IPS DF 4.7 (cell line): Measurements from ENCODE around the gene CTAGE6.
"Not testable (repeated sequence)": the region's sequence is repeated elsewhere in the genome, so short reads cannot be mapped to it uniquely, and the experiment has no call there.

Experiments used
- DNase-seq: peaks from one replicate; pipeline ENCODE4 v3.0.0-alpha.2; 2013; ENCODE audit warnings: low spot score; ENCODE audit errors: extremely low read depth

Gene CTAGE6, protein sequence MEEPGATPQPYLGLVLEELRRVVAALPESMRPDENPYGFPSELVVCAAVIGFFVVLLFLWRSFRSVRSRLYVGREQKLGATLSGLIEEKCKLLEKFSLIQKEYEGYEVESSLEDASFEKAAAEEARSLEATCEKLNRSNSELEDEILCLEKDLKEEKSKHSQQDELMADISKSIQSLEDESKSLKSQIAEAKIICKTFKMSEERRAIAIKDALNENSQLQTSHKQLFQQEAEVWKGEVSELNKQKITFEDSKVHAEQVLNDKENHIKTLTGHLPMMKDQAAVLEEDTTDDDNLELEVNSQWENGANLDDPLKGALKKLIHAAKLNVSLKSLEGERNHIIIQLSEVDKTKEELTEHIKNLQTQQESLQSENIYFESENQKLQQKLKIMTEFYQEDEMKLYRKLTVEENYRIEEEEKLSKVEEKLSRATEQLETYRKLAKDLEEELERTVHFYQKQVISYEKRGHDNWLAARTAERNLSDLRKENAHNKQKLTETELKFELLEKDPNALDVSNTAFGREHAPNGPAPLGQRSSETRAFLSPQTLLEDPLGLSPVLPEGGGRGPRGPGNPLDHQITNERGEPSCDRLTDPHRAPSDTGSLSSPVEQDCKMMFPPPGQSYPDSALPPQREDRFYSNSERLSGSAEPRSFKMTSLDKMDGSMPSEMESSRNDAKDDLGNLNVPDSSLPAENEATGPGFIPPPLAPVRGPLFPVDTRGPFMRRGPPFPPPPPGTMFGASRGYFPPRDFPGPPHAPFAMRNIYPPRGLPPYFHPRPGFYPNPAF

DNA sequence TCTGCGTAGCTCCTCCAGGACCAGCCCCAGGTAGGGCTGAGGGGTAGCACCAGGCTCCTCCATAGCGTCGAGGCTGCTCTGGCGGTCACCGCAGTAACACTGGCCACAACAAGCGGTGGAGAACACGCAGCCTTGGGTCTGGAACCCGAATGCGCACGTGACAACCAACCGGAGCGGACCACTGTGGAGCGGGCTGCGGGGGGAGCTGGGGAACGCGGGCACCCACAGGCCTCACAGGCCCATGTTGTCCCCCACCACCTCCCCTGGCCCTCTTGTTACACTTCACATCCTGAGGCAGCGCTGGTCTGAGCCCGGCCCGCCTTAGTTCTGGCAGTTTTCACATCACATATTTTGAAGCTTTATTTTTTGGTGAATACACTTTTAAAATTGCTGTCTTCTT, at the start of gene CTAGE6:
CTAGE6 (minus strand) TSS at position 101 of the 400 bp plus-strand sequence; CDS start at position 63, 38 bp downstream.
- DNase-seq, result not testable (repeated sequence)

DNA sequence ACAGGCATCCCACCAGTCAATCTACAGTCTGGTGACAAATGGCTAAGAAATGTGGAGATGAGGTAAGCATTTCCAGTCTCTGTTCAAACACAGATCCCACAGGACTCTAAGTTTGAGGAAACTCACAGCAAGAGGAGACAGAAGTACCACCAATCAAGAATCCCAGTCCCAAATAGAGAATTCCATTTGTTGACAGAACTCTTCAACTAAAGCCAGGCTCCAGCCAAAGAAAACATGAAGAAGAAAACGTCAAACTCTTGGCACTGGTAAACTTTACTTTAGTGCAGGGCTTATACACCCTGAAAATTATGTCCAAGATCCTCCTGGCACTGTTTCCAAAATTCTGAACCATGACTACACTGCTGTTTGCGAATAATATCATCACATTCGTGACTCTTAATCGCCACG, 49.2 kb upstream of the CTAGE6 start:
- not testable (repeated sequence) for DNase-seq

DNA sequence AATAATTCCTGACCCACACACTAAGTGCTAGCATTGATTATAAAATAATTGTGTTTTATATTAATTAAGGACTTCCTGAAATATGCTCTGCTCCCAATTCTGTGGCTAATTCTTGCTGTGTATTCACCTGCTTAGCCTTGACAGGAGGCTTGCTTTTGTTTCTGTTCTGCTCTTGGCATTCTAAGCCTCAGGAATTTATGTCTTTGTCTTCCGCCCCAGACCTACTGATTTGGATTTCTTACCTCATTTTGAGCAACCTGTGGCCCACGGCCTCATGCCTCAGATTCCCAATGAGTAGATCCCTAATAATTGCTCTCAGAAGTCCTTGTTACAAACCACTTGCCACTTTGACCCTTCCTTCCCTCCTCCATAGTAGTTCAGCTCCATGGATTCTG, 40.4 kb upstream of the CTAGE6 start:
- not testable (repeated sequence) for DNase-seq

DNA sequence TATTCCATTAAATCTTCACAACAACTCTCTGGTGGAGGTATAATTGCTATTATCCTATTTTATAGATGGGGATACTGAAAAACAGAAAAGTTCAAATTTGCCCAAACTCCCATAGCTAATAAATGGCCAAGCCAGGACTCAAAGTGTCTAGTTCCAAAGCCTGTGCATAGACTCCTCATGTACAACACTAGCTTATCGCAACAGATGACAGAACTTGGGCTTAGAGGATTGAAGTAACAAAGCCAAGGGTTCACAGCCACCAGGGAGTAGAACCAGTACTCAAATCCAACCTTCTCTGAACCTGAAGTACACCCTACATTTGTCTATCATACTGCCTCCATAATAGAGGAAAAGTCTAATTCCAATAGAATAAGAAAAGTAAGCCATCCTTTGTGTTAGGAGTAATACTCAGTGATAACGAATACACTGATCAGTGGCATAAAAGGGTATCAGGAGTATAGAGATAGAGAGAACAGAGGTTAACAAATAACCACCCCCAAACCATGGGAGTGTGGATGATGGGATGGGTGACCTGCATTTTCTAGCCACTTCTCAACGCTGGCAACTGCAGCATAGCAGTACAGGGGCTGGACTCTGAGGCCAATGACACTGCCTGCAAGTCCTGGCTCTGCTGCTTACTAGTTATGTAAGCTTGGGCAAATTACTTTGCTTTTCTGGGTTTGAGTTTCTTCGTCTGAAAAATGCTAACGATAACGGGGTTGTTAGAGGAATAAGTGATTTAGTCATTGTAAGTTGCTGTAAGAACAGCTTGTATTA, 39.8 kb upstream of the CTAGE6 start:
- DNase-seq, result not testable (repeated sequence)

DNA sequence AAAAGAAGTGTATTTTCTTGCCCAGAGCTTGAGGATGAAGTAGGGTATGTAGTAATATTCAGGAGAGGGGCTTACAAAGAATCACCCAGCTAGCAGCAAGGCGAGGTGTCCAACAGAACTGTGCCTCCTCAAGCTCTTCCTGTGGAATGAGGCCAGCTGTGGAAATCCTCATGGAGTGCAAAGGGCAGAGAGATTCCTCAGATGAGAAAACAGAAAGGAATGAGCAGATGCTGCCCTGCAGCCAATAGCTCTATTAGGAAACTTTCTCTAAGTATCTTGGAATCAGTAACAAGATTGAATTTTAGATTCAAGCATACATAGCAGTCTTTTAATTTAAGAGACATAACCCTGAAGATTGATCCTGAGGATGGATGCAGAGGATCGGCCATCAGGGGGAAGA, 38.2 kb upstream of the CTAGE6 start:
- DNase-seq, result not testable (repeated sequence)

DNA sequence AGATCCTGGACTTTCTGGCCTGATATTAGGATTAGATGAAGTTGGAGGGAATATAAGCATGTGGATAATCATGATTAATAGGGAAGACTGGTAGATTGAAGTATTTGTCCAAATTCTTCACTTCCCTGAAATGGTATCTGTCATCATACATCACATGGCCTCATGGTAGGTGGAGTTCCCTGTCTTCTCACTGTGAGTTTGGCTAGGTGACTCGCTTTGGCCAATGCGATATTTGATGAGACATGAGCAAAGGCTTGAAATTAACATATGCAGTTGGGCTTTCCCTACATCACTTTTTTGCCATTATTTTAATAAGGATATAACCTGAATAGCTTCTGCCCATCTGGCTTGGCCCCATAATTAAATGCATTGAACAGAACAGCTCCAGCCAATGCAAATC, 35.1 kb upstream of the CTAGE6 start:
- not testable (repeated sequence) for DNase-seq

DNA sequence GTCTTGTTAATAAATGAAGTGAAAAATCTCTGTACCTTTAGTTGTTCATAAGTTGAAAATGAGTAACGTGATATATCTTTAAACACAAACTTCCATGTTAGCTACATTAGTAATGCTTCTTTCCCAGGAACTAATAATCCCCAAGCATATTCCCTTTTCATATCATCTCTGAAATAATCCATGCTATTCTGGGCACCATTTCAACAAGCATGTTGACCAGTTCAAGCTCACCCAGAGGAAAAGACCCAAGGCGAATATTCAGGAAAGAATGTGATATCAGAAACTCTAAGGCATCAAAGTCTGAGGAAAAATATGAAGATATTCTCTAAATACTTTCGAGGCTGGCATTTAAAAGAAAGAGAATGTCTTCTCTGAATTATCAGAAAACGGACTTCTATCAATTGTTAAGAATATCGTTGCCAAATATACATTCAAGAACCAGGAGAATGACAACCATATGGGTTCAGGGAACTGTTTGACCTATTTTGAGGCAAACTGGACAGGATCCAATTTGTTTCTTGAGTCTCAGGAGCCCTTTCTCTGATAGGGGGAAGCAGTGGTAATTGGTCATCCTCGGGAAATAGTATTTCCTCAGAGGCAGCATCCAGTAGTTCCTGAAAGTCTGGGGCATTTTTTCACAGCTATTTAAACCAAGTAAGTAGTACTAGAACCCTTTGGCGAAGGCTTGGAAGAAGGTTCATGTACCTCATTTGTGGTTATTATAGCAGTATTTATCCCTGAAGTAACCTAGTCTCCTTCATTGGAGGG, 28.1 kb upstream of the CTAGE6 start:
- not testable (repeated sequence) for DNase-seq

DNA sequence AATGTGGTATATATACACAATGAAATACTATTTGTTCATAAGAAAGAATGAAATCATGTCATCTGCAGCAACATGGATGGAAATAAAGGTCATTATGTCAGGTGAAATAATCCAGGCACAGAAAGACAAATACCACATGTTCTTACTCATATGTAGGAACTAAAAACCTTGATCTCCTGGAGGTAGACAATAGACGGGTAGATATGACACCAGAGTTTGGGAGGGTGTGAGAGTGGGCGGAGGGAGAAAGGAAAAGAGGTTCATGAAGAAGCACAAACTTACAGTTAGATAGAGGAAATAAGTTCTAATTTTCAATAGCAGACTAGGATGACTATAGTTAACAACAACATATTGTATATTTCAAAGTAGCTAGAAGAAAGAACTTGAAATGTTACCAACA, 22.1 kb upstream of the CTAGE6 start:
- not testable (repeated sequence) for DNase-seq

DNA sequence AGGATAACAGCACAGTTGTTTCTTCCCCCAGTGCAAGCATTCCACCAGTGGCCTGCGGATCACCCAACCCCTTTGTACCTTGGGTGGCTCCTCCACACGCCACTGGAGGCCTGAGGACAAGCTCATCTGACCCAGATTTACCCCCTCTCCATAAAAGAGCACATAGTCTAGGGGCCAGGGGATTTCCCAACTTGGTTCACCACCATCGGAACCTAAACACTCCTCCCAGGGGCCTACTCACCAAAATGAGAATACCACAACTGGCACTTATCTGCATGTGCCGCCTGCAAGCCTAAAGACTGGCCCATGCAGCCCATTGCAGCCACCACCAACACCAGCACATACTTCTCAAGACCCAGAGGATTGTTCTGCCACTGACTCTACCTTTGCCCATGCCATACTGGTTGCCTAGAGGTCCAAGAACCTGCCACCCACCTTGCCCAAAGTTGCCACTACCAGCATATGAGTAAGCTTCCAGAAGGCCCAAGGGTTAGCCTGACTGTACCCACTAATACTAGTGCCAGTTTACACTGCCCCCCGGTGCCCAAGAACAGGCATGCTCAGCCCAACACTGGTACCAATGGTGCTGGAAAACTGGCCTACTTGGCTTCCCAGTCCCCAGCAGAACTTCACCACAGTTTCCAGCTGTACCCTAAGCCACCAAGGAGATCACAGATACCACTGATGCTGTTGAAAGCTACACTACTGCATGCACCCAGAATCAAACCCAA, 15.4 kb upstream of the CTAGE6 start:
- DNase-seq, result not testable (repeated sequence)

DNA sequence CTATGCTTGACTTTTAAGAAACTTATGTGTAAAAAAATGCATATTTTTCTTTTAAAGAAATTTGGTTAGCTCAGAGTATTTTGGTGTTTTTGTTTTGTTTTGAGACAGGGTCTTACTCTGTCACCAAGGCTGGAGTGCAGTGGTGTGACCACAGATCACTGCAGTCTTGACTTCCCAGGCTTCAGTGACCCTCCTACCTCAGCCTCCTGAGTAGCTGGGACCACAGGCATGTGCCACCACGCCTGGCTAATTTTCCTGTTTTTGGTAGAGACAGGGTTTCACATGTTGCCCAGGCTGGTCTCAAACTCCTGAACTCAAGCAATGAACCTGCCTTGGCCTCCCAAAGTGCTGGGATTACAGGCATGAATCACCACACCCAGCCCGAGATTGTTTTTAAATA, 10.0 kb upstream of the CTAGE6 start:
- not testable (repeated sequence) for DNase-seq

DNA sequence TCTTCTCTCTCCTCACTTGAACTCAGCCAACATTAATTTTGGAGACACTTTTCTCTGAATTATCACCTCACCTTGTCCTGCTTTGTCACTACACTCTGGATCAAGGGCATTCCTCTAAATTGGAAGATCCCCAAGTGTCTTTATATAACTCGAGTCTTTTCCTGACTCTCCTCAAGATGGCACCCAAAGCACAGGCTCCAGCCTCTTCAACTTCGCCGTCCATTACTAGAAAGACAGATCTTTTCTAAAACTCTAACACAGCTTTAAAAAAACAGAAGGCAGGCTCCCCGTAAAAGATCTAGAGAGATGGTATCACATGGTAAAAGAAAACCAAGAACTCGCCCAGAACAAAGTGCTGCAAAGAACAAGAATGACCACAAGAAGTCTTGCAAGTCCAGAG, 8.2 kb upstream of the CTAGE6 start:
- DNase-seq, result not testable (repeated sequence)

DNA sequence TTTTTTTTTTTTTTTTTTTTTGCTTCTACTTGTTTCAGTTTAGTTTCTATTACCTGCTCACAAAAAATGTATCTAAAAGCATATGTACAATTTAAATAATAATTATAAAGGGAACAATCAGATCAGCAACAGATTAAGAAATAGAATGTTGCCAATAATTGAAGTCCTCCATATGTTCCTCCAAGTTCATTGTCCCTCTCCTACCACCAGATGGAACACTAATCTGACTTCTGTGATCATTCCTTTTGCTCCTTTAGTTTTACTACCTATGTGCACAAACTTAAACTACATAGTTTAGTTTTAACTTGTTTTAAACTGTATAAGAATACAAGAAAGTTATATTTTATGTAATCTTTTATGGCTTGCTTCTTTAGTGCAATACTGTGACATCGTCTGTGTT, 5.6 kb upstream of the CTAGE6 start:
- DNase-seq, result not testable (repeated sequence)

DNA sequence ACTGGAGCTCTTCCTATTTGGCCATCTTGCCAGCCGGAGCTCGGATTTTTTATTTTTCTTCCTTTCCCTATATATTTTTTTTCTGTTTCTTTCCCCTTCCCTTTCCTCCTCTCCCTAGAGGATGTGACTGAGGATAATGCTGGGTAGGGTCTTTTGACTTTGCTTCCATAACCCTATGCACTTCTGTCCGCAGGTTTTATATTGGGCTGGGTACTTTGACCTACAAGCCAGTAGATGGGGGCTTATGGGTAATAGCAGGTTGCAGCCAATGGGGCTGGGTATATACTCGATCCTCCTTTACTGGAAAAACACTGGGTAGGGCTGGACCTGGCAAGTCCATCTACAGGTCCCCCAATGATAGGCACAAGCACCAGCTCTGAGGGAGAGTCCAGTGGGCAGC, 12.2 kb downstream of the CTAGE6 start:
- DNase-seq, result not testable (repeated sequence)

DNA sequence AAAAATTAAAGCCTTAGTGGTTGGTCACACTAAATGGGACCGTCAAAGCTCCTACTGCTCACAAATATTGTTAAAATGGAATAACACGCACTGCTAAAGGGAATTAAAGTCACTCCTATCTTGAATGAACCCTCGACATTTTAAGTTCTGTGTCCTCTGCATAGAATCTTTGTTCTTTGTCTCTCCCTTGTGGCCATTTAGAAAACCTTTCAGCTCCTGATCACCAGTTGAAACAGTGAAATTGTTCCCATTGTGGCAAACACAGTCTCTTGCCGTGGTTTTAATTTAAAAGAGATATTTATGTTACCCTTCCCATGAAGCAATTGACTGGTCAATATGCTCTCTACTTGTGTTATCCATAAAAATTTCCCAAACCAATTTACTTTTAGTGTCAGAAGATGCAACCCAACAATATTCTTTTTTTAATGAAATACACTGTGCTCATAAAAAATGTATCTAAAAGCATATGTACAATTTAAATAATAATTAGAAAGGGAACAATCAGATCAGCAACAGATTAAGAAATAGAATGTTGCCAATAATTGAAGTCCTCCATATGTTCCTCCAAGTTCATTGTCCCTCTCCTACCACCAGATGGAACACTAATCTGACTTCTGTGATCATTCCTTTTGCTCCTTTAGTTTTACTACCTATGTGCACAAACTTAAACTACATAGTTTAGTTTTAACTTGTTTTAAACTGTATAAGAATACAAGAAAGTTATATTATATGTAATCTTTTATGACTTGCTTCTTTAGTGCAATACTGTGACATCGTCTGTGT, 20.3 kb downstream of the CTAGE6 start:
- peak; percentile 28 for DNase-seq

DNA sequence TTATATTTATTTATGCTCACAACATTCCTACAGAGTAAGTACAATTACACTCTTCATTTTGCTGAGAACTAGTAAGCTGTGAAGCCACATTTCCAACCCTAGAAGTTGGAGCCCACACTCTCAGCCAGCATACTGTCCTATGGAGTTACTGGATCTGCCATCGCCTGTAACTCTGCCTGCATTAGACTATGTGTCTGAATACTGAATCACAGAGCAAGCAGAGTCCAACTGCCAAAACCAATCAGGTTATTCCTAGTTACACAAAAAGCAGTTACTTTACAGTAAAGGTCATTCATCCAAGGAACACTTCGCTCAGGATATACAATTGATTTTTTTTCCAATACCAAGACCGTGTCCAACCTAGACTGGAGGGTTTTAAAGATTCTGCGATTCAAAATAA, 21.5 kb downstream of the CTAGE6 start:
- no peak for DNase-seq

DNA sequence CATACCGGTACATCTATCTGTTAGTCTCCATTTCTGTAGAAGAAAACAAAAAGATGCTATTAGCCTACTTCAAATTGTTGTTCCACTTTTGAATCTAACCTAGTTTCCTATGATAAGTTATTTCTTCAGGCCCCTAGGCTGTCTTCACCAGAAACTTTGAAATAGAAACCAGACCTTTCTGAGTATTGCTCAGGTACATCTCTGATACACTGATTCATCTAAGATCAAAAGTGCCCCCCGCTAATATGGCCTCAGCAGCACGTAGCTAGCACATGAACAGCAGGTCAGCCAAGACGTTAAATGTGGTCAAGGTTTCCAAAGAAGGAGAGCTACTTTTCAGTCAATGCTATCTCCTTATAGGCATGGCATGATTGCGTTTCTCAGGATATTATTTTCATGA, 23.6 kb downstream of the CTAGE6 start:
- no peak for DNase-seq

DNA sequence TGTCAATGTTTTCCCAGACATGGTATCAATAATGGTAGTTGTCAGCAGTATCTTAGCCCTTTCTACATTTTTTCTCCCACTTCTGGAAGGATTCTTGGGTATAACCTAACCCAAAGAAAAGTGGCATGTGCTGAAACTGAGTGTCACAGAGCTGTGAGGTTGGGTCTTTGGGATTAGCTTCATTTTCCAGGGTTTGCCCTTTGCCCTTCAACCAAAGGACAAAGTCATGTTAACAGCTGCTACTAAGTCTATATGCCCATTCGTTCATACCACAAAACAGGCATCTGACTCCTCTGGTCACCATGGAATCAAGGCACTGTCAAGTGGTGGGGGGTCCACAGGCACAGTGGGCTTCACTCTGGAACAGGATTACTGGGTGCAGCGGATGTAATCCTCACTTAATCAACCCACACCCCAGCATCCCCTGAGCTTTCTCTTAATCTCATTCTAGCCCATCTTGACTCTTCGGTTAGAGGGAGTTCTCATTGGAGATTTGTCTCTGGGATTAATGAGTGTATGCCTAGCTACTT, 29.1 kb downstream of the CTAGE6 start:
- DNase-seq, result no peak

DNA sequence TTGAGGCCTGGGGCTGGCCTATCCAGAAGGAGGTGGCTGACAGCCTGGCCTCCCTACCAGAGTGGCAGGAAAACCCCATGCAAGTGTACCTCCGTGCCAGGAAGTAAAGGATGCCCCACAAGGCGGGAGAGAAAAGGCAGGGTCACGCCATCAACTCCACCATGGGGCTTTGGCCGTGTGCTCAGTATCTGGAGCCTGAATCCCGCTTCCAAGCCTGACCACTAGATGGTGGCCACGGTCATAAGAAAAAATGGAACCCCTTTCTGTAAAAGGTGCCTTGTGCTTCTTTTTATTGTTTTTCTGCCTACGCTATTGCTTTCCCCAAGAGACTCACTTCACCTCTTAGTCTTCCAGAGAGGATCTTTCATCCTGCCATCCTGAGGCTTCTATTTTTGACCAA, 29.9 kb downstream of the CTAGE6 start:
- DNase-seq, result not testable (repeated sequence)

DNA sequence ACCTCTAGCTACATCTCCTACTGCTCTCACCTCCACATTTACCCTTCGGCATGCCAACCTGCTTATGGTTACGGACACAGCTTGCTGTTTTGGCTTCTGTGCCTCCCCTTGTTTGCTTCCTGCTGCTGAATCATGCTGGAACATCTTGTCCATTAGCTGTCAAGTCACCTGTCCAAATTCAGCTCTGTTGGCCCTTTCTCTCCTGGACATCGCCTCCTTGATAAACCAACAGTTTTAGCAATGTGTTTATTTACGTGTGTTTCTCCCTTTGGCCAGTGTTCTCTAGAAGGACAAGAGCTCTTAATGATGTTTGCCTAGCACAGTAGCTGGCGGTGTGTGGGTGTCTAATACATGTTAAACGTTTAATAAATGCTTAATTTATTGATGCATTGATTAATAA, 31.4 kb downstream of the CTAGE6 start:
- DNase-seq, result not testable (repeated sequence)
